SK-N-SH treated with all-trans-retinoic acid at 6 μM for 48 hours (cell line): ENCODE data around the gene ZNF415.

Source experiments
- ATAC-seq: fragments of 200-7000 bp; cut with Tn5 transposase; 3 replicates; pipeline ENCODE4 v1.9.1; 2020; ENCODE audit warnings: mild to moderate bottlenecking, moderate library complexity
- ARNTL ChIP-seq: fragments of 450-650 bp; formaldehyde crosslinking; IDR thresholded peaks from 2 replicates; pipeline ENCODE4 v1.5.0; 2020; ENCODE audit warnings: low read depth, mild to moderate bottlenecking, moderate library complexity, borderline replicate concordance
- BACH2 ChIP-seq: fragments of 250-450 bp; sonication (Bioruptor Pico); IDR thresholded peaks from 2 replicates; pipeline ENCODE4 v1.9.0; 2021; ENCODE audit warnings: mild to moderate bottlenecking, borderline replicate concordance
- CSDC2 ChIP-seq: fragments of 250-450 bp; sonication (Bioruptor Pico); IDR thresholded peaks from 2 replicates; pipeline ENCODE4 v1.5.0; 2020; ENCODE audit warnings: mild to moderate bottlenecking, moderate library complexity
- ESRRG ChIP-seq: fragments of 250-450 bp; sonication (Bioruptor Pico); IDR thresholded peaks from 2 replicates; pipeline ENCODE4 v1.6.1; 2021; ENCODE audit warnings: mild to moderate bottlenecking
- GLIS3 ChIP-seq: fragments of 250-450 bp; sonication (Bioruptor Pico); IDR thresholded peaks from 2 replicates; pipeline ENCODE4 v1.5.0; 2020; ENCODE audit warnings: mild to moderate bottlenecking, moderate library complexity
- ISL1 ChIP-seq: fragments of 250-450 bp; sonication (Bioruptor Pico); IDR thresholded peaks from 2 replicates; pipeline ENCODE4 v2.1.2; 2022; ENCODE audit warnings: mild to moderate bottlenecking, moderate library complexity
- OSR1 ChIP-seq: fragments of 250-450 bp; sonication (Bioruptor Pico); IDR thresholded peaks from 2 replicates; pipeline ENCODE4 v1.8.0; 2022; ENCODE audit warnings: moderate library complexity, mild to moderate bottlenecking, inconsistent platforms
- PPARA ChIP-seq: fragments of 250-450 bp; sonication (Bioruptor Pico); IDR thresholded peaks from 2 replicates; pipeline ENCODE4 v1.5.0; 2020; ENCODE audit warnings: mild to moderate bottlenecking, borderline replicate concordance
- RARB ChIP-seq: fragments of 250-450 bp; sonication (Bioruptor Pico); IDR thresholded peaks from 2 replicates; pipeline ENCODE4 v1.8.0; 2021; ENCODE audit warnings: mild to moderate bottlenecking, moderate library complexity
- SNAI2 ChIP-seq: fragments of 250-450 bp; sonication (Bioruptor Pico); IDR thresholded peaks from 2 replicates; pipeline ENCODE4 v1.5.0; 2020; ENCODE audit warnings: mild to moderate bottlenecking, moderate library complexity
- TCF4 ChIP-seq: fragments of 250-450 bp; sonication (Bioruptor Pico); IDR thresholded peaks from 2 replicates; pipeline ENCODE4 v1.8.0; 2021; ENCODE audit warnings: mild to moderate bottlenecking, moderate library complexity, borderline replicate concordance
- TOX ChIP-seq: fragments of 250-450 bp; sonication (Bioruptor Pico); IDR thresholded peaks from 2 replicates; pipeline ENCODE4 v1.8.0; 2021; ENCODE audit warnings: mild to moderate bottlenecking, moderate library complexity, borderline replicate concordance
- ZC3H10 ChIP-seq: fragments of 250-450 bp; sonication (Bioruptor Pico); IDR thresholded peaks from 2 replicates; pipeline ENCODE4 v1.5.1; 2021; ENCODE audit warnings: mild to moderate bottlenecking, moderate library complexity
- ZFP30 ChIP-seq: fragments of 450-650 bp; formaldehyde crosslinking; IDR thresholded peaks from 2 replicates; pipeline ENCODE4 v1.5.0; 2022; ENCODE audit warnings: mild to moderate bottlenecking, moderate library complexity
- ZNF565 ChIP-seq: fragments of 450-650 bp; formaldehyde crosslinking; conservative IDR thresholded peaks from 2 replicates; pipeline ENCODE4 v1.5.0; 2020; ENCODE audit warnings: low read depth, mild to moderate bottlenecking, moderate library complexity
- ZNF70 ChIP-seq: fragments of 450-650 bp; formaldehyde crosslinking; IDR thresholded peaks from 2 replicates; pipeline ENCODE4 v1.5.0; 2020; ENCODE audit warnings: mild to moderate bottlenecking, moderate library complexity
- ZNF8 ChIP-seq: fragments of 450-650 bp; formaldehyde crosslinking; IDR thresholded peaks from 2 replicates; pipeline ENCODE4 v1.5.0; 2020; ENCODE audit warnings: mild to moderate bottlenecking, moderate library complexity
- TF ChIP-seq, protein P1 (sequence below): fragments of 250-450 bp; sonication (Bioruptor Pico); IDR thresholded peaks from 2 replicates; pipeline ENCODE4 v1.5.0; 2020; ENCODE audit warnings: mild to moderate bottlenecking, moderate library complexity
- TF ChIP-seq, protein P2 (sequence below): fragments of 250-450 bp; sonication (Bioruptor Pico); IDR thresholded peaks from 2 replicates; pipeline ENCODE4 v1.5.1; 2020; ENCODE audit warnings: low read depth, mild to moderate bottlenecking, moderate library complexity
- TF ChIP-seq, protein P3 (sequence below): fragments of 250-450 bp; sonication (Bioruptor Pico); IDR thresholded peaks from 2 replicates; pipeline ENCODE4 v1.8.0; 2020; ENCODE audit warnings: mild to moderate bottlenecking, moderate library complexity, borderline replicate concordance
- TF ChIP-seq, protein P4 (sequence below): fragments of 250-450 bp; sonication (Bioruptor Pico); IDR thresholded peaks from 2 replicates; pipeline ENCODE4 v1.5.1; 2021; ENCODE audit warnings: mild to moderate bottlenecking, moderate library complexity
- TF ChIP-seq, protein P5 (sequence below): fragments of 250-450 bp; sonication (Bioruptor Pico); IDR thresholded peaks from 2 replicates; pipeline ENCODE4 v1.8.0; 2021; ENCODE audit warnings: low read depth, mild to moderate bottlenecking, moderate library complexity, borderline replicate concordance

Gene ZNF415

DNA sequence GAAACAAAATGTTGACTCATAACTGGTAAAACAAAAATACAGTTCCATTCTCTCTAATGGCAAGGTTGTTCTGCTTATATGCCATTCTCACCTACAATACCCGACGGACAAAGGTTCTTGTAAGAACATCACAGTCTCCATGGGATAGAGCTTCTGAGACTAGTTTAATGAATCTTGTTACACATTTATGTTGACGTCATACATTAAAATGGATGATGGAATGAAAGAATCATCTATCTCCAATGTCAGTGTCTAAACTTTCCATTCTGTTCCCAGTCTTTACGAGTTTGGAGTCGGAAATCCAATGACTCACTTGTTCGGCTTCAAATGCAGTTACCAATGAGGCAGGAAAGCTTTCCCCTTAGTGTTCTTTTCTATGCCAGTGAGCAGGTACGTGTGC lies 47.2 kb downstream of the ZNF415 start:
- ATAC-seq: no peak
- no peak for TF ChIP-seq ZC3H10 (CRISPR knock-in tag)
- TF ChIP-seq GLIS3 (CRISPR knock-in tag): no peak
- no peak for TF ChIP-seq ZFP30 (CRISPR knock-in tag)
- TF ChIP-seq ZNF565 (CRISPR knock-in tag): no peak
- TF ChIP-seq ESRRG (CRISPR knock-in tag): no peak
- TF ChIP-seq SNAI2 (CRISPR knock-in tag): no peak
- TF ChIP-seq, protein P1, sequence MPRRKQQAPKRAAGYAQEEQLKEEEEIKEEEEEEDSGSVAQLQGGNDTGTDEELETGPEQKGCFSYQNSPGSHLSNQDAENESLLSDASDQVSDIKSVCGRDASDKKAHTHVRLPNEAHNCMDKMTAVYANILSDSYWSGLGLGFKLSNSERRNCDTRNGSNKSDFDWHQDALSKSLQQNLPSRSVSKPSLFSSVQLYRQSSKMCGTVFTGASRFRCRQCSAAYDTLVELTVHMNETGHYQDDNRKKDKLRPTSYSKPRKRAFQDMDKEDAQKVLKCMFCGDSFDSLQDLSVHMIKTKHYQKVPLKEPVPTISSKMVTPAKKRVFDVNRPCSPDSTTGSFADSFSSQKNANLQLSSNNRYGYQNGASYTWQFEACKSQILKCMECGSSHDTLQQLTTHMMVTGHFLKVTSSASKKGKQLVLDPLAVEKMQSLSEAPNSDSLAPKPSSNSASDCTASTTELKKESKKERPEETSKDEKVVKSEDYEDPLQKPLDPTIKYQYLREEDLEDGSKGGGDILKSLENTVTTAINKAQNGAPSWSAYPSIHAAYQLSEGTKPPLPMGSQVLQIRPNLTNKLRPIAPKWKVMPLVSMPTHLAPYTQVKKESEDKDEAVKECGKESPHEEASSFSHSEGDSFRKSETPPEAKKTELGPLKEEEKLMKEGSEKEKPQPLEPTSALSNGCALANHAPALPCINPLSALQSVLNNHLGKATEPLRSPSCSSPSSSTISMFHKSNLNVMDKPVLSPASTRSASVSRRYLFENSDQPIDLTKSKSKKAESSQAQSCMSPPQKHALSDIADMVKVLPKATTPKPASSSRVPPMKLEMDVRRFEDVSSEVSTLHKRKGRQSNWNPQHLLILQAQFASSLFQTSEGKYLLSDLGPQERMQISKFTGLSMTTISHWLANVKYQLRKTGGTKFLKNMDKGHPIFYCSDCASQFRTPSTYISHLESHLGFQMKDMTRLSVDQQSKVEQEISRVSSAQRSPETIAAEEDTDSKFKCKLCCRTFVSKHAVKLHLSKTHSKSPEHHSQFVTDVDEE (CRISPR knock-in tag): no peak
- TF ChIP-seq ISL1 (CRISPR knock-in tag): no peak
- TF ChIP-seq TOX: no peak
- no peak for TF ChIP-seq ARNTL
- TF ChIP-seq, protein P2, sequence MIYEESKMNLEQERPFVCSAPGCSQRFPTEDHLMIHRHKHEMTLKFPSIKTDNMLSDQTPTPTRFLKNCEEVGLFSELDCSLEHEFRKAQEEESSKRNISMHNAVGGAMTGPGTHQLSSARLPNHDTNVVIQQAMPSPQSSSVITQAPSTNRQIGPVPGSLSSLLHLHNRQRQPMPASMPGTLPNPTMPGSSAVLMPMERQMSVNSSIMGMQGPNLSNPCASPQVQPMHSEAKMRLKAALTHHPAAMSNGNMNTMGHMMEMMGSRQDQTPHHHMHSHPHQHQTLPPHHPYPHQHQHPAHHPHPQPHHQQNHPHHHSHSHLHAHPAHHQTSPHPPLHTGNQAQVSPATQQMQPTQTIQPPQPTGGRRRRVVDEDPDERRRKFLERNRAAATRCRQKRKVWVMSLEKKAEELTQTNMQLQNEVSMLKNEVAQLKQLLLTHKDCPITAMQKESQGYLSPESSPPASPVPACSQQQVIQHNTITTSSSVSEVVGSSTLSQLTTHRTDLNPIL (CRISPR knock-in tag): no peak
- TF ChIP-seq, protein P3, sequence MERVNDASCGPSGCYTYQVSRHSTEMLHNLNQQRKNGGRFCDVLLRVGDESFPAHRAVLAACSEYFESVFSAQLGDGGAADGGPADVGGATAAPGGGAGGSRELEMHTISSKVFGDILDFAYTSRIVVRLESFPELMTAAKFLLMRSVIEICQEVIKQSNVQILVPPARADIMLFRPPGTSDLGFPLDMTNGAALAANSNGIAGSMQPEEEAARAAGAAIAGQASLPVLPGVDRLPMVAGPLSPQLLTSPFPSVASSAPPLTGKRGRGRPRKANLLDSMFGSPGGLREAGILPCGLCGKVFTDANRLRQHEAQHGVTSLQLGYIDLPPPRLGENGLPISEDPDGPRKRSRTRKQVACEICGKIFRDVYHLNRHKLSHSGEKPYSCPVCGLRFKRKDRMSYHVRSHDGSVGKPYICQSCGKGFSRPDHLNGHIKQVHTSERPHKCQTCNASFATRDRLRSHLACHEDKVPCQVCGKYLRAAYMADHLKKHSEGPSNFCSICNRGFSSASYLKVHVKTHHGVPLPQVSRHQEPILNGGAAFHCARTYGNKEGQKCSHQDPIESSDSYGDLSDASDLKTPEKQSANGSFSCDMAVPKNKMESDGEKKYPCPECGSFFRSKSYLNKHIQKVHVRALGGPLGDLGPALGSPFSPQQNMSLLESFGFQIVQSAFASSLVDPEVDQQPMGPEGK (CRISPR knock-in tag): no peak
- no peak for TF ChIP-seq RARB
- TF ChIP-seq OSR1 (CRISPR knock-in tag): no peak
- TF ChIP-seq CSDC2 (CRISPR knock-in tag): no peak

DNA sequence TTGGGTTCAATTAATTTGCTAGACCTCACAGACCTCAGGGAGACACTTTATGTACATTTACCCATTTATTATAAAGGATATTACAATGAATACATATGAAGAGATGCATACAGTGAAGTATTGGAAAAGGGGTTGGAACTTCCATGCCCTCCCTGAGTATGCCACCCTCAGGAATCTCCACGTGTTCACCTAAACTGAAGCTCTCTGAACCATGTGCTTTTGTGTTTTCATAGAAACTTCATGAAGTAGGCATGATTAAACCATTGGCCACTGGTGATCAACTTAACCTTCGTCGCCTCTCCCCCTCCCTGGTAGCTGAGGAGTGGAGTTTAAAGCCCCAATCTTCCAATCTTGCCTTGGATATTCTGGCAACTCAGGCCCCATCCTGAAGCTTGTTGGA lies 49.8 kb downstream of the ZNF415 start:
- no peak for ATAC-seq
- TF ChIP-seq ZNF565 (CRISPR knock-in tag) (no peak), GLIS3 (CRISPR knock-in tag) (no peak), PPARA (CRISPR knock-in tag) (no peak), BACH2 (CRISPR knock-in tag) (no peak), RARB (no peak), ISL1 (CRISPR knock-in tag) (no peak), ZNF70 (CRISPR knock-in tag) (no peak), SNAI2 (CRISPR knock-in tag) (no peak), ZC3H10 (CRISPR knock-in tag) (no peak), ZFP30 (CRISPR knock-in tag) (no peak), ARNTL (no peak), ZNF8 (CRISPR knock-in tag) (no peak), TOX (no peak), ESRRG (CRISPR knock-in tag) (no peak), CSDC2 (CRISPR knock-in tag) (no peak), TCF4 (CRISPR knock-in tag) (no peak)
- TF ChIP-seq, protein P4, sequence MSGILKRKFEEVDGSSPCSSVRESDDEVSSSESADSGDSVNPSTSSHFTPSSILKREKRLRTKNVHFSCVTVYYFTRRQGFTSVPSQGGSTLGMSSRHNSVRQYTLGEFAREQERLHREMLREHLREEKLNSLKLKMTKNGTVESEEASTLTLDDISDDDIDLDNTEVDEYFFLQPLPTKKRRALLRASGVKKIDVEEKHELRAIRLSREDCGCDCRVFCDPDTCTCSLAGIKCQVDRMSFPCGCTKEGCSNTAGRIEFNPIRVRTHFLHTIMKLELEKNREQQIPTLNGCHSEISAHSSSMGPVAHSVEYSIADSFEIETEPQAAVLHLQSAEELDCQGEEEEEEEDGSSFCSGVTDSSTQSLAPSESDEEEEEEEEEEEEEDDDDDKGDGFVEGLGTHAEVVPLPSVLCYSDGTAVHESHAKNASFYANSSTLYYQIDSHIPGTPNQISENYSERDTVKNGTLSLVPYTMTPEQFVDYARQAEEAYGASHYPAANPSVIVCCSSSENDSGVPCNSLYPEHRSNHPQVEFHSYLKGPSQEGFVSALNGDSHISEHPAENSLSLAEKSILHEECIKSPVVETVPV: no peak
- TF ChIP-seq, protein P1 (CRISPR knock-in tag): no peak
- TF ChIP-seq, protein P3 (CRISPR knock-in tag): no peak
- TF ChIP-seq, protein P5, sequence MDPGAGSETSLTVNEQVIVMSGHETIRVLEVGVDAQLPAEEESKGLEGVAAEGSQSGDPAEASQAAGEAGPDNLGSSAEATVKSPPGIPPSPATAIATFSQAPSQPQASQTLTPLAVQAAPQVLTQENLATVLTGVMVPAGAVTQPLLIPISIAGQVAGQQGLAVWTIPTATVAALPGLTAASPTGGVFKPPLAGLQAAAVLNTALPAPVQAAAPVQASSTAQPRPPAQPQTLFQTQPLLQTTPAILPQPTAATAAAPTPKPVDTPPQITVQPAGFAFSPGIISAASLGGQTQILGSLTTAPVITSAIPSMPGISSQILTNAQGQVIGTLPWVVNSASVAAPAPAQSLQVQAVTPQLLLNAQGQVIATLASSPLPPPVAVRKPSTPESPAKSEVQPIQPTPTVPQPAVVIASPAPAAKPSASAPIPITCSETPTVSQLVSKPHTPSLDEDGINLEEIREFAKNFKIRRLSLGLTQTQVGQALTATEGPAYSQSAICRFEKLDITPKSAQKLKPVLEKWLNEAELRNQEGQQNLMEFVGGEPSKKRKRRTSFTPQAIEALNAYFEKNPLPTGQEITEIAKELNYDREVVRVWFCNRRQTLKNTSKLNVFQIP (CRISPR knock-in tag): no peak
